ENCODE results near the gene MAP7. TPM values are rescaled to one million over a fixed set of nuclear protein-coding genes. Genes with fewer than 3 reads are reported as not detected.

Gene MAP7
- polyA plus RNA-seq, 3 donors, result 1.2 to 13.1 (median 3.5) TPM

DNA sequence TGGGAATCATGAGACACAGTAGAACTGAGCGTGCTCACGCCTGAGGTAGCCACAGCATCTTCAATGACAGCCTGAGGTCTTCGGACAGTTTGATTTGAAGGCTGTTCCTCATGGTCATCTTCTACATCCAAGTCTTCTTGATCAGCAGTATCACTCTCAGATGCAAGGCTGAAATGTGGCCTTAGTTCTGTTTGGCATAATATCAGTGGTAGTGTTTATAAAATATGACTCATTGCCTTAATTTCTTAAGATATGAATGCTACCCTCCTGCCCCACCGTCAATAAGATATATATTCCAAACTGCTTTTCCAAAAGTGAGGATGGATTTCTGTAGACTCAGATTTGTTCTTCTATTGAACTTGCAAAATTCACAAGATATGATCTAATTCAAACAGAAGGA lies 17.5 kb upstream of the MAP7 start:
- WGBS, 3 donors, result 82 to 94% (median 92%) methylated on average over 4 of the region's 4 CpGs
- no peak overlapping the region for H3K27ac ChIP-seq (ENCODE audit: low read depth, low read length)

DNA sequence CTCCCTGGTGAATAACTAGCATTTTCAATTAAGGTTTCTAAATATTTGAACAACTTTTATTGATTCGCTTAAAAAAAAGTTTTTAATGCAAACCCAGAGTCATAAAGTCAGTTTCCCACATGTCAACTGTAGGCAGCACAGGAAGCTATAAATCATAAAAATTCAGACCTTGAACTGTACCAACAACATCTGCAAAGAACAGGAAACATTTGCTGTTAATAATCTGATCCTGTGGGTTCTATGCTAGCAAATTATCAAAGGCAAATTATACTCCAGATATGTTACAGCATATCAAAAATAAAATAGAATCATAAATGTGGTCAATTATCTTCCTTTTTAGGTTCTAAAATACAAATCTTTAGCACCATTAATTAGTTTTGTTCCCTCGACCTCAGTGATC lies 16.6 kb upstream of the MAP7 start:
- WGBS, 3 donors, result 41 to 46% (median 41%) methylated on average over 2 of the region's 2 CpGs
- H3K27ac ChIP-seq (ENCODE audit: low read depth, low read length), result no peak overlapping the region

DNA sequence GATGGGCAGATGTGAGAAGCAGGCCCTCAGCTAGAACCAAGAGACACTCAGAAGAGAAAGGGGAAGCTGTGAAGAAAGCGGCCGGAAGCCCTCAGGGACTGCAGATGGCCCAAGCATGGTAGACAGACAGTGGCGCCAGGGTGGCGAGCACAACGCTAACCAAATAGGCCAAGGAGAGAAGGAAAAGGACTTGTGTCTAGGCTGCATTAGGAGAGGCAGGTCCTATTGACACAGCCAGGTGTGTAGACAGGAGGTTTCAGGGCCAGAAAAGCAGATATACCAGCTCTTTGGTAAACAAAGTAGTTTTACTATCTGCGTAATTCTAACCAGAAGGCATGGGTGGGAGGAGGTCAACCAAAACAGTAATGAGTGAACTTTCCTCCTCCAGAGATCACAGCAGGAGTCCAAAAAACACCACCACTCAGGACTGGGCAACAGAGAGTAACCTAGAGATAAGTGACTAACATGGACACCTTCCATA lies 15.8 kb upstream of the MAP7 start:
- WGBS, 3 donors, result 50 to 68% (median 60%) methylated on average over 6 of the region's 6 CpGs
- no peak overlapping the region for H3K27ac ChIP-seq (ENCODE audit: low read depth, low read length)

DNA sequence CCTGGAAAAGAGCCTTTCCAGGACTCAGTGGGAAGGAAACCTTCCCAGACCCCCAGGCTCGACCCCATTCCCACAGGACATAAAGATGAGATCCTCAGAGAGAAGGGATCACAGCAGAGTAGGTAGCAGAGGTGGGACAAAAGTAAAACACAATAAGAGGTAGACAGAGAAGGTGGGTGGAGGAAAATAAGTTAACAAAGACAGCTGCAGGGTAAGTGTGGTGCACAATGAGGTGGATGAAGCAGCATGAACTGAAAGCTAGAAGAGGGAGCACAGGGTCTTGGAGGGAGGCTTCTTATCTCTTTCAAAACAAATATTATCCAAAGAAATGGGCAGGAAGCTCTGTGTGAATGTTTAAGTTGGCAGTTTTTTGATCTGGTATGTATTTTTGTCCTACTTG lies 14.0 kb upstream of the MAP7 start:
- WGBS, 3 donors, result 50 to 61% (median 59%) methylated on average over 1 of the region's 1 CpG
- no peak overlapping the region for H3K27ac ChIP-seq (ENCODE audit: low read depth, low read length)

DNA sequence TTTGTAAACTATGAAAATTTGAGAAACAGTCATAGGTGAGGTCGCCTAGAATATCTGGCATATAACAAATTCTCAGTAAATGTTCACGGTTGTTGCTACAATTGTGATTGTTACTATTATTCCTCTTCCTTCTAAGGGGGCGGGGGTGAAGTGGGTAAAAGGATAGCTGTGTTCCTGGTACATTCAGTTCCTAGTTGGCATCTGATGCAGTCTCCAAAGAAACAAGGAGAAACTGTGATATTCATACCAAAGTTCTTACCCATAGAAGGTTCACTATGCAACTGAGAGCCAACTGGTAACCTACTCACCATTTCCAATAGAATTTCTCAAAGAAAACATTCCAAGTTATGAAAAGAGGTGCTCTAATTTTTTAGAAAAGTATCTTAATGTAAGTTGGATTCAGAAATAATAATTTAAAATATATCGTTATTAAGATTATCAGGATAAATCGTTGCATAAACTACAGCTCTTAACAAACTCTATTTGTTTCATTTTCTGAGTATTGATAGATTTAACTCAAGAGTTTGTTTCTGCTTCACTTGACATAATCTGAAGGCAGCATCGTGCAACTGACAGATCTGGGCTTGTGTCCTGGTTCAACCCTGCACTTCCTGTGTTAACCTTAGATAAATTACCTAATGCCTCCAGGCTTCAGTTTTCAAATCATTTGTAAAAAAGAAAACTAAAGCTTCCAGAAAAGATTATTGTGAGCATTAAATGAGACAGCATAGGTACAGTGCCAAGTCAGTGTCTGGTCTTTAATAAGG lies 13.3 kb upstream of the MAP7 start:
- 72 to 77% (median 76%) methylated on average over 6 of the region's 6 CpGs for WGBS, 3 donors
- no peak overlapping the region for H3K27ac ChIP-seq (ENCODE audit: low read depth, low read length)

DNA sequence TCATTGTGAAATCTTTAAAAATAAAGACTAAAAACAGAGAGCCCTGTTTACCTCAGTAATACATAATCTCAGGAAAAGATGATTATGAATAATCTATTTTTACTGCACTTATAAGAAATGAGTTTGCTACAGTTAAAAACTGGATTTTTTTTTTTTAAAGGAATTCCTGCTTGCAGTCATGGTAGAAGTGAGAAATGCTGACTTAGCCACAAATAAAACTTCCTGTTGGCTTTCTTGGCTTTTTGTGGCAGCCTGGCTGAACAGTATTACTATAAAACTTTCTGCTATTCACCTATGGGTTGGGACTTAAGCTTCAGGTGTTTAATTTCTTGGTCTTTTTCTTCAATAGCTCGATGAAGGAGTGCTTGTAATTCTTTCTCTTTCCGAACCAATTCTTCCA lies 12.0 kb upstream of the MAP7 start:
- 54 to 79% (median 62%) methylated on average over 2 of the region's 2 CpGs for WGBS, 3 donors
- no peak overlapping the region for H3K27ac ChIP-seq (ENCODE audit: low read depth, low read length)

DNA sequence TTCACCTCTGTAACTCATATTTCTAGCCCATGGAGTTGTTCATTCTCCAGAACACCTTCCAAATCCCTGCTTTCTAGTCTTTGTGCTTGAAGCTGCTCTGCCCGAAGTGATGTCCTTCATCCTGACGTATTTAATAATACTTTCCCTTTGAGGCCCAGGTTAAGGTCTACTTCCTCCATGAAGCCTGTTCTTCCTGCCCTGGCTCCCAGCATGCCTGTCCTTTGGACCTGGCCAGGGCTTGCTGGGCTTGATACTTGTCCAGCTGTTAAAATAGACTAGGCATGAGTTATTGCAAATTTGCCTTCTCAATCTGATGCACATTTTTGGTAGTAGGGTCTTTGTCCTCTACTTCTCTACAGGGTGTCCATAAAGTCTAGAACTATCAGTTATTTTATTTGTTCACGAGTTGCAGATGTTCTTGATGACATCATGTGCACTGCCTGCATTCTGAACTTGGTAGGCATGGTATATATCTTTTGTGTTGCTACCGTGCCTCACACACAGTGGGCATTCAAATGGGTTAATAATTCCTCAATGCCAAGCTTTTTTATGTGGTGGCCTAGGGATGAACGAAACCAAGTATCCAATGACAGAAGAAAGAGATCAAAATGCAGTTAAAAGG lies 3.1 kb upstream of the MAP7 start:
- WGBS, 3 donors, result 61 to 83% (median 79%) methylated on average over 5 of the region's 5 CpGs
- no peak overlapping the region for H3K27ac ChIP-seq (ENCODE audit: low read depth, low read length)

DNA sequence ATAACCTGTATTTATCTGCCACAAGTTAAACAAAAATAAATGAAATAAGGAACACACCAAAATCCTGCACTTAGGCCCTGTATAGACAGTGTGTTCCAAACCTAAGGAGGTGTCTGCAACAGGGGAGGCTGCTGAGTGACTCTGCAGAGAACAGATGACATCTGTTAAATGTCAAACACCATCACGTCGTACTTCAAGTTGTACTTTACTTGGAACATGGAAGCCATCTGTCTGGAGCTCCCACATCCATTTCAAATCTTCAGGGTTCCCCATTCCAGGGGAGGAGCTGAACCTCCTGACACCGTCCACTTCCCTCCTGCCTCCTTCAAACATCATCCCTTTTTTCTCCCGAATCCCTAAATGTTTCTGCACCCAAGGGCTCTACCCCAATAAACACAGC lies 1.8 kb upstream of the MAP7 start:
- WGBS, 3 donors, result 65 to 85% (median 70%) methylated on average over 4 of the region's 4 CpGs
- H3K27ac ChIP-seq (ENCODE audit: low read depth, low read length), result no peak overlapping the region

DNA sequence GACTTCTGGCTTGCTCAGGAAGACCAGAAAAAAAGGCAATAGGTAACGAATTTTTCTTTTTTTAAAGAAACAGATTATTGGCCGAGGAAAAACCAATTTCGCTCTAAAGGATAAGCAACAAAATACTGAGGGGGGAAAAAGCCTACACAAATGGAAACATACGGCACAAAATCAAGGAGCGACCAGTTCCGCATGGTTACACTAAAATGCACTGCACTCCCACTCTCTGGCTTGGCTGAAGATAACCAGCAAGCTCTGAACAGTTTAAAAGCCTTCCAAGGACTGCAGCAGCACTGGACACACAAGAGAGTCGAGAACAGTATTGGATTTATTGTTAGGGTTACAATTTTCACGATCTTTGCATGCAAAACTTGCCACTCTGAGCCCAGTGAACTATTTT lies 881 bp upstream of the MAP7 start:
- H3K27ac ChIP-seq (ENCODE audit: low read depth, low read length), result no peak overlapping the region
- WGBS, 3 donors, result 27 to 59% (median 55%) methylated on average over 8 of the region's 8 CpGs

DNA sequence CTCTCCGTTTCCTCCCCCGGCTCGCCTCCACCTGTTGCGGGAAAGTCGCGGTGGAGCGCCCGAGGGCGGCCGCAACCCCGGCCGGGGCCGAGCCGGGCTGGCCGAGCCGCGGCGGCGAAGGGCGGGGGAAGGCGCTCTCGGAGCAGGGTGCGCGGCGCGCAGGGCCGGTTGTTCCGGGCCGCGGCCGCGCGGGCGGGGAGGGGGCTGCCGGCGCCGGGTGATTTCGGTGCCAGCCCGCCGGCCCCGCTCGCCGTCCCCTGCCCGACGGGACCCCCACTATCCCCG lies 235 bp downstream of the MAP7 start:
- H3K27ac ChIP-seq (ENCODE audit: low read depth, low read length), result no peak overlapping the region
- WGBS, 3 donors, result 0 to 1% (median 0%) methylated on average over 9 to 46 of the region's 46 CpGs

DNA sequence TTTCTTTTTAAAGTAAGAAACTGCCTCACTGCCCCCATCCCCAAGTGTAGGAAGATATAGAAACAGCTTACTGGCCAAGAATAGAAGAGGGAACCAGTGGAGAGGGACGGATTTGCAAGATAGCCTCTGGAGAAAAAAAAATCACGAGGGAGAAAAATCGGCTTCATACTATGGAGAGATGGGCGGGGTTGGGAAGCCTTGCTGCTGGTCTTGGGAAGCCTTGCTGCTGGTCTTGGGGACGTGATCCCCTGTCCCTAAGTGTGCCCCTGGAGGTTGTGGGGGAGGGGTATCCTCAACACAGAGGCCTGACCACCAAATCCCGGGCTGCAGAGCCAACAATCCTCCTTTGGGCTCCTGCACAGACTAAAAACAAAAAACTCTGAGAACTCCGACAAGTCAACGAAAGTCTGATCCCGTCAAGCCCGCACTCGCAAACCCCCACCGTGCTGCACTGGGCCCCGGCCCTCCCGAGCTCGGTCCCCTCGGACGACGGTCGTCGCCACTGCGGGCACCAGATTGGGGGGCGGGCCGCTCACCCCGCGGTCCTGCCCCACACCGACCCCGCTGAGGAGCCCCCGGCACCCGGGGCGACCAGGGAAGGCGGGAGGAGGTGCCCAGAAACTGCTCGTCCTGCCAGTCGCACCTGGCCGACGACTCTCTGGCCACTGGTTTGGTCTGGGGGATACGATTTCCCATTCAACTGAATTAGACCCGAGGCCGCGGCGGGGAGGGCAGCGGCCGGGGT lies 750 bp downstream of the MAP7 start:
- H3K27ac ChIP-seq (ENCODE audit: low read depth, low read length), result no peak overlapping the region
- 1 to 3% (median 2%) methylated on average over 40 to 42 of the region's 42 CpGs for WGBS, 3 donors

DNA sequence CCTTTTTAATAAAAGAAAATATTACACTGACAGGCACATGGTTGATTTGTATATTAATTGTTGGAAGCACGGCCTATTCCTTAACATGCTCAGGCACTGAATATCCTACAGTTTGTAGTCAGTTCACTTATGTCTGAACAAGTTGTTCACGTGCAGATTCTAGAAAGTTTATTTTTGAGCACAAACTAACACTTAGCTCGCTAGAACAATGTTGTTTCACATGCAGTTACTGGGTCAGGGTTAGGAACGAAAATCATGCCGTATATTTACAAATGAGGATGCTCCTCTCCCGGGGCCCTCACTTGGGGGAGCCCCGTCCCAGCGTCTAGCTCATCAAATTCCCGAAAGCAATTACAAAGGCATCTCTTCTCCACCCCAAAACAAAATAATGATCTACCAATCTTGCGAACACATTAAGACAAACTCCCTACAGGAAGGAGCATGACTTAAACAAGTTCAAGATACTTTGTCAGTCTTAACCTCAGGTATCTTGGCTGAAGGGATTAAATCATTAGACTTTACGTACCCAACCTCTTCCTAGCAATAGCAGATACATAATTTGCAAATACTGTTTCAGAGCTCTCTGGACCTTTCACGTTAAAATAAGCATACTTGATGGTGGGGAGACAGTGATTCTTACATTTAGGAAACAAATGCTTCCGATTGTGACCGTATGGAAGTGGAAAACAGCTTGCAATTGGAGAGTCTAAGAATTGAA lies 1.5 kb downstream of the MAP7 start:
- no peak overlapping the region for H3K27ac ChIP-seq (ENCODE audit: low read depth, low read length)
- WGBS, 3 donors, result 35 to 75% (median 72%) methylated on average over 14 of the region's 14 CpGs

DNA sequence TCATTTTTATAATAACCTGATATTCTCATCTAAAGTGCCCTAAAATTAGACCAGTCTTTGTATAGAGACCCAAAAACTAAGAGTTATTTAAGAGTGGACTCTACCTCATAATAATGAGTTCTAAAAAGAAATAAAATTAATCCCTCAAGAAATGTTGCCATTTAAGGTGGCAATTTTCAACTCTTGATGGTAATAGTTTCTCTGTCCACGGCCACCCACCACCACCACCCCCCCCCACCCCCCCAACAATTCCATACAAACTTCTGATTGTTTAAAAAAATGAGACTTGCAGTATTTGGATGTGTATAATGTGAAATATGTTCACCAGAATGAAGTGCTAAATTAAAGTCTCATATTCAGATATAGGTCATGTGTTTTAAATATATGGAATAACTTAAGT lies 2.4 kb downstream of the MAP7 start:
- 73 to 88% (median 82%) methylated on average over 1 of the region's 1 CpG for WGBS, 3 donors
- H3K27ac ChIP-seq (ENCODE audit: low read depth, low read length), result no peak overlapping the region

DNA sequence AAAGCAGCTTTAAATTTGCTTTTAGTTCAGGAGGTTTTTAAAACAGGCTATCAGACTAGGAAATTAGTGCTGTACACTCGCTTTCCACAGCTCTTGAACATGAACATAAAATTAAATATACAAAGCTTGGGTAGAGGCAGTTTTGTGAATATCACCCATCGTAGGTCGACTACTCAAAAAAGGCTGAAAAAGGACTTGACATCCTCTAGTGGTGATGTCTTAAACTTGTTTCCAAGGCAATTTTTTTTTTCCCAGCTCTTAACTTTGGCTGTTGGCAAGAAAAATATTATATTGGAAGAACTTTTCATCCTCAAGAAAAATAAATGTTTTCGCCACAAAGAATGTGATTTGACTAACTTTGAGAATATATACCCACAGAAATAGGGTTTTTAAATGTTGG lies 2.9 kb downstream of the MAP7 start:
- WGBS, 3 donors, result 38 to 43% (median 38%) methylated on average over 4 of the region's 4 CpGs
- no peak overlapping the region for H3K27ac ChIP-seq (ENCODE audit: low read depth, low read length)

DNA sequence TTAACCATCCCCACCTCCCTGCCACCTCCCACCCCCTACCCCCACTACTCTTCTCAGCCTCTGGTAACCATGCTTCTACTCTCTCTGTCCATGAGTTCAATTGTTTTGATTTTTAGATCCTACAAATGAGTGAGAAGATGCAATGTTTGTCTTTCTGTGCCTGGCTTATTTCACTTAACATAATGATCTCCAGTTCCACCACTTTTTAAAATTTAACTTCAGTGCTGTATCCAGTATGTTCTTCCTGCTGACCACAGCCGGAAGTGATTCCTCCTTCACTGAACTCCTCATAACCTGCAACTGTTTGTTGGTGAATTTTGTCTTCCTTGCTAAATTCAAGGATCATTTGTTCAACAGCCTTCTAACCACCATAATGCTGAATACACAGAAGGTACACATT lies 3.9 kb downstream of the MAP7 start:
- H3K27ac ChIP-seq (ENCODE audit: low read depth, low read length), result no peak overlapping the region
- WGBS, 3 donors, result 66 to 93% (median 83%) methylated on average over 1 of the region's 1 CpG

DNA sequence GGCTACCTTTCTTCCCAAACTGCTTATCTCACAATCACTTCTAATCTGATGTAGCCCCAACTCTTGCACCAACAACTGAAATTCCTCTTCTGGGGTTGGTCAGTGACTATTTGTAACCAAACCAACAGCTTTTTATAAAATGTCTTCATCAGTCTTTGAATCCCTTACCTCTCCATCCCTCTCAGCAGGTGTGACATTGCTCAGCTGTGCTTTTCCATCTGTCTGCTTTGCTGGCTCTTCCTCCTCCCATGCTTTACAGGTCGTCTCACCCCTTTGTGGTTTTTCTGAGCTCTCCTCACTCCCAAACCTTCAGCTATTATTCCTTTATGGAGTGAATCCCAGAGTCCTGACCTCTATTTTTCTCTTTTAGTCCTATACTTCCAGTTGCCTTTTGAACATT lies 5.9 kb downstream of the MAP7 start:
- WGBS, 3 donors, result 26 to 61% (median 28%) methylated on average over 1 of the region's 1 CpG
- H3K27ac ChIP-seq (ENCODE audit: low read depth, low read length), result no peak overlapping the region

DNA sequence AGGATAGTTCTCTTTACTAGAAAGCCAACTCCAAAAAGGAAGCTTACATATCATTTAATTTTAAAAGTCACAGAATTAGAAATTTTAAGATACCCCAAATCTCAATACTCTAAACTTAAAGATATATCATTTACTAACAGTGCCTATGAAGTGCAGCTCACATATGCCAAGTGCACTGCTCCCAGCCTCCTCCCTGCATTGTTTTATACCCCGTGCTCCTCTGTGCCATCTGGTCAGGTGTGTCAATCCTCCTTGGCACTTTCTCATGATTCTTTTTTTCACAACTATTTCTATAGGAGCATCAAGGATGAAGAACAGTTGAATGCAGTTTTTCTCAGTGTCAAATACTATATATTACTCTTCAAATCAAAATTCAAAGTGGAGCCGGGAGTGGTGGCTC lies 8.8 kb downstream of the MAP7 start:
- H3K27ac ChIP-seq (ENCODE audit: low read depth, low read length), result no peak overlapping the region
- WGBS, 3 donors, result 70 to 95% (median 83%) methylated on average over 2 of the region's 2 CpGs

DNA sequence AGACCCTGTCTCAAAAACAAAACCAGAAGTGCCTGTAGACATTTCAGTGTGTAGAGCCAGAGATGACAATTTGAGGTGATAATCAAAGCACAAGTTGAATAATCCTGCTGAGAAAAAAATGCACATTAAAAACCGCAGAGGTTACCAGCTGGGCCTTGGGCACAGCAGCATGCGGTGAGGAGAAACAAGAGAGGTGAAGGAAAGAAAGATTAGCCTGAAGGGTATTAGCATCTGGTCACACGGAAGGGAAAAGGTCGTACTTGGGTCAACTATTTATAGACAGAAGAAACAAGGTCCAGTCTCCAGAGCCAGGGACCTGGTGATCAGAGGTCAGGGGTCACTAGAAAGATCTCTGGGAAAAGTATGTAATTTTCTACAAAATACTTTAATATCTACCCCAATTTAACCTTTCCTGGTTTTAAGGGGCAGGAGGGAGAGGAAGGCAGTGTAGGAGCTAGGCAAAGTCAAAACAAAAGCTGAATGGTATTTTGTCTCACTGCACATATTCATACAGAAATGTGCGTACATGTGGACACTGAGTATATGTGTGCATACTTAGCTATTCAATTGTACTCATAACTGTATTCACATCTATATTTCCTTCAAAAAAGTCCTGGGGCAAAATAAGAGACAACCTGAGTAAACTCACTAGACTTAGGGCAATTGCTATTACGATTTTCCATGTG lies 10.1 kb downstream of the MAP7 start:
- no peak overlapping the region for H3K27ac ChIP-seq (ENCODE audit: low read depth, low read length)
- 59 to 77% (median 67%) methylated on average over 6 of the region's 6 CpGs for WGBS, 3 donors

DNA sequence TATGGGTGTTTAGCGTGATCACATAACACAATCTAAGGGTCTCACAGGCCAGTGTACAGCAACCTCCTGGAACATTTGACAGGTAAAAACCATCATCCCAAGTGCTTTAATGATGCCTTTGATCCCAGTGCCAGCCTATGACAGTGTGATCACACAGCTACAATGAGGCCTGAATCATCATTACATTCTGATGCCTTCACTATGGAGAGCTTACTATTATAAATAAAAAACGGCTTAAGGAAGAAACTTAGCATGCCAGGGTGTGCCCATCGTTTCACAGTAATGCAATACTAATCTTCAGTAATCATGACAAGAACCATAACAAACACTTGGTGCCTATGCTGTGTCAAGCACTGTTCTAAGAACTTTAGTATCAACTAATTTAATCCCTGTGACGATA lies 11.4 kb downstream of the MAP7 start:
- WGBS, 3 donors, result 81 to 92% (median 85%) methylated on average over 4 of the region's 4 CpGs

More for the DNA sequence above, 11.4 kb downstream of the MAP7 start:
- H3K27ac ChIP-seq (ENCODE audit: low read depth, low read length), result no peak overlapping the region

Measured in adipose tissue (tissue), 3 donors.